ENCODE data around the gene ATP2B1.

- TF ChIP-seq POLR2A (IDR thresholded peaks at IDR 0.05; ENCODE audit: low read depth, low read length) (no peak), CTCF (IDR thresholded peaks at IDR 0.05; ENCODE audit: extremely low read depth in 1 of 2, insufficient read depth in 1 of 2, low read depth in 1 of 2, low read length in 2 of 2) (no peak), POLR2AphosphoS5 (IDR thresholded peaks at IDR 0.05; ENCODE audit: insufficient read depth, low read depth, low read length) (no peak), MAX (IDR thresholded peaks at IDR 0.05; ENCODE audit: insufficient read depth, insufficient read length) (no peak)
Observed at GRCh38 chr12:89575374-89575773, 133.3 kb downstream of the ATP2B1 start.

Measured in endothelial cell of umbilical vein (primary cell).